GM12878 (cell line): Measurements from ENCODE around the gene MRPL41. TPM values are rescaled to one million over a fixed set of nuclear protein-coding genes. Genes with fewer than 3 reads are reported as not detected.

ENCODE experiments used
- ATAC-seq: fragments of 200-7000 bp; cut with Tn5 transposase; 3 replicates; pipeline ENCODE4 v1.9.1; 2020; ENCODE audit warnings: mild to moderate bottlenecking, moderate library complexity
- BruUV-seq: library from RNA; stranded (reverse); fragments of 400-500 nt; replicated peaks from 2 replicates; lab custom pipeline; 2021; lab: Mats Ljungman, UMichigan
- CTCF ChIA-PET: fragments of 300-600 bp; sonication (Branson Sonifier 250); formaldehyde crosslinking; extraction: SDS; loops from one replicate; lab custom pipeline; 2021; ENCODE audit warnings: inconsistent platforms; lab: Yijun Ruan, JAX
- POLR2A ChIA-PET: fragments of 350-600 bp; formaldehyde crosslinking; extraction: SDS; loops from one replicate; lab custom pipeline; 2021; ENCODE audit warnings: inconsistent platforms; lab: Charles Lee
- RAD21 ChIA-PET: fragments of 300-600 bp; sonication (Branson Sonifier 250); formaldehyde crosslinking; loops from one replicate; lab custom pipeline; 2023; ENCODE audit warnings: antibody characterized with exemption; ENCODE audit not compliant: unreplicated experiment; lab: Charles Lee
- SMC1A ChIA-PET: fragments of 300-600 bp; sonication (Branson Sonifier 250); formaldehyde crosslinking; loops from one replicate; lab custom pipeline; 2023; ENCODE audit not compliant: unreplicated experiment, uncharacterized antibody; lab: Charles Lee
- DNase-seq: peaks from one replicate; pipeline ENCODE4 v3.0.0-alpha.2; 2011; ENCODE audit warnings: low read depth, low spot score
- FAIRE-seq: peaks from 3 replicates; lab custom pipeline; 2011; peaks lifted over from hg19 to GRCh38; lab: Jason Lieb, UNC
- H2AFZ ChIP-seq: 2 replicates; pipeline ENCODE4 v1.6.0; 2011; ENCODE audit warnings: low read depth, low read length, control low read depth; ENCODE audit not compliant: control insufficient read depth
- H3K27ac ChIP-seq: 2 replicates; pipeline ENCODE4 v1.5.1; 2011; ENCODE audit warnings: control low read depth; ENCODE audit not compliant: control insufficient read depth, insufficient read depth
- H3K27me3 ChIP-seq, 2 experiments: replicated peaks in 1 of 2; 2 replicates each; pipeline versions ENCODE4 v1.6.0 to v1.6.1; 2011; ENCODE audit warnings: low read length in 1 of 2; ENCODE audit not compliant: control insufficient read depth in 2 of 2, insufficient read depth in 2 of 2
- H3K36me3 ChIP-seq, 2 experiments: 2 replicates each; pipeline ENCODE4 v1.5.1; 2011; ENCODE audit warnings: low read length in 1 of 2; ENCODE audit not compliant: control insufficient read depth in 2 of 2, insufficient read depth in 2 of 2
- H3K4me1 ChIP-seq: 2 replicates; pipeline ENCODE4 v1.6.1; 2011; ENCODE audit warnings: mild to moderate bottlenecking, low read length, moderate library complexity, mixed read lengths; ENCODE audit not compliant: control insufficient read depth, insufficient read depth
- H3K4me2 ChIP-seq: 2 replicates; pipeline ENCODE4 v1.6.0; 2011; ENCODE audit warnings: control low read depth; ENCODE audit not compliant: control insufficient read depth, insufficient read depth
- H3K4me3 ChIP-seq: fragments of 200-600 bp; sonication (generic); 2 replicates; pipeline ENCODE4 v1.5.1; 2016
- H3K79me2 ChIP-seq: 2 replicates; pipeline ENCODE4 v1.6.0; 2011; ENCODE audit warnings: low read length; ENCODE audit not compliant: control insufficient read depth, insufficient read depth
- H3K9ac ChIP-seq: 2 replicates; pipeline ENCODE4 v1.8.0; 2011; ENCODE audit warnings: low read length, control low read depth, mixed read lengths; ENCODE audit not compliant: control insufficient read depth, insufficient read depth
- H3K9me3 ChIP-seq: replicated peaks from 3 replicates; pipeline ENCODE4 v1.5.1; 2011; ENCODE audit warnings: mild to moderate bottlenecking, low read length; ENCODE audit not compliant: control insufficient read depth, insufficient read depth
- H4K20me1 ChIP-seq: 2 replicates; pipeline ENCODE4 v1.6.0; 2011; ENCODE audit not compliant: control insufficient read depth, insufficient read depth
- BACH1 ChIP-seq: fragments of 450-650 bp; IDR thresholded peaks from 2 replicates; pipeline ENCODE4 v1.6.1; 2017; ENCODE audit warnings: mild to moderate bottlenecking, borderline replicate concordance
- CBX5 ChIP-seq: sonication (generic); IDR thresholded peaks from 2 replicates; pipeline ENCODE4 v1.6.1; 2016; ENCODE audit warnings: low read depth, moderate library complexity, mild to moderate bottlenecking, inconsistent platforms
- CREB1 ChIP-seq: IDR thresholded peaks from 2 replicates; pipeline ENCODE4 v1.6.1; 2012; ENCODE audit warnings: low read depth, mild to moderate bottlenecking, inconsistent platforms
- DPF2 ChIP-seq: fragments of 450-650 bp; IDR thresholded peaks from 2 replicates; pipeline ENCODE4 v1.6.1; 2017; ENCODE audit warnings: mild to moderate bottlenecking
- E2F4 ChIP-seq: IDR thresholded peaks from 2 replicates; pipeline ENCODE4 v1.6.1; 2012; ENCODE audit warnings: low read depth, low read length, improper control_type of control experiment
- FOXM1 ChIP-seq: IDR thresholded peaks from 2 replicates; pipeline ENCODE4 v1.6.1; 2012; ENCODE audit warnings: low read depth, mild to moderate bottlenecking, inconsistent platforms, low read length, moderate library complexity
- KDM1A ChIP-seq: fragments of 200-600 bp; sonication (generic); IDR thresholded peaks from 2 replicates; pipeline ENCODE4 v1.6.1; 2016; ENCODE audit warnings: borderline replicate concordance
- KLF5 ChIP-seq: fragments of 450-650 bp; IDR thresholded peaks from 2 replicates; pipeline ENCODE4 v1.6.1; 2014; ENCODE audit warnings: mild to moderate bottlenecking; ENCODE audit not compliant: partially characterized antibody
- NR2C2 ChIP-seq: IDR thresholded peaks from 2 replicates; pipeline ENCODE4 v1.6.1; 2011; ENCODE audit warnings: borderline replicate concordance, low read depth; ENCODE audit not compliant: control insufficient read depth, insufficient read length
- PBX3 ChIP-seq: IDR thresholded peaks from 2 replicates; pipeline ENCODE4 v1.6.1; 2011; ENCODE audit warnings: mild to moderate bottlenecking, low read depth, low read length, moderate library complexity; ENCODE audit not compliant: insufficient replicate concordance
- RELA ChIP-seq: fragments of 450-650 bp; IDR thresholded peaks from 2 replicates; pipeline ENCODE4 v1.8.0; 2014; ENCODE audit warnings: borderline replicate concordance; ENCODE audit not compliant: partially characterized antibody
- SKIL ChIP-seq: fragments of 450-650 bp; IDR thresholded peaks from 2 replicates; pipeline ENCODE4 v1.6.1; 2017; ENCODE audit warnings: mild to moderate bottlenecking, low read depth, inconsistent platforms; ENCODE audit not compliant: poor library complexity, severe bottlenecking
- TCF12 ChIP-seq: IDR thresholded peaks from 2 replicates; pipeline ENCODE4 v1.6.1; 2011; ENCODE audit warnings: low read depth, mild to moderate bottlenecking, low read length
- TCF3 ChIP-seq: IDR thresholded peaks from 2 replicates; pipeline ENCODE4 v1.6.1; 2012; ENCODE audit warnings: low read depth, mild to moderate bottlenecking, low read length, borderline replicate concordance; ENCODE audit not compliant: insufficient read depth
- TCF7 ChIP-seq: IDR thresholded peaks from 2 replicates; pipeline ENCODE4 v1.6.1; 2014; ENCODE audit warnings: antibody characterized with exemption, borderline replicate concordance
- WGBS: methylation state at CpG from one replicate; pipeline ENCODE4 v1.1.6; 2016; ENCODE audit warnings: low lambda C conversion rate; ENCODE audit not compliant: insufficient replicate concordance, insufficient coverage; ENCODE audit errors: missing lambda C conversion rate; 5-methylcytosine and 5-hydroxymethylcytosine counted together
- in situ Hi-C: fragments of 300-500 bp; cut with MboI; formaldehyde crosslinking; loops from 9 replicates; pipeline ENCODE4 v1.14.3; 2018; ENCODE audit warnings: mixed read lengths
- intact Hi-C: fragments of 100-400 bp; cut with micrococcal nuclease; formaldehyde crosslinking; loops from one replicate; pipeline ENCODE4 v1.14.2; 2022; ENCODE audit not compliant: unreplicated experiment
- polyA plus RNA-seq, 11 experiments: library from polyadenylated mRNA; depleted of rRNA in 4 of 11; unstranded in 6 of 11; stranded (reverse) in 5 of 11; fragments of >200 nt; fragmentation: Nextera tagmentation in 4 of 11; fragmentation: Illumina TruSeq in 1 of 11; extraction: Ambion mirVana in 4 of 11; extraction: Trizol in 1 of 11; gene quantifications; 1 replicate in 1 of 11; 2 replicates in 10 of 11; pipeline versions ENCODE4 v1.2.1 to v1.2.3, GENCODE V29; 2011 to 2016; ENCODE audit warnings: inconsistent platforms in 2 of 11, missing spikeins in 2 of 11, low read depth in 1 of 11
- total RNA-seq, 4 experiments: library from RNA; depleted of rRNA in 3 of 4; stranded (reverse); fragments of >200 nt in 3 of 4; fragmentation: Illumina TruSeq in 1 of 4; extraction: Trizol in 1 of 4; gene quantifications; 2 replicates each; pipeline versions ENCODE4 v1.2.1 to v1.2.3, GENCODE V29; 2013 to 2021

Gene MRPL41
- total and polyA plus RNA-seq, 10 of the 15 experiments (the other 5 are each of a cell fraction or from before 2014, with no cell fraction given): 1.3 to 116 (median 40.1) TPM

GRCh38 chr9:137506702-137507171, 44.9 kb upstream of the MRPL41 start:
- Histone ChIP-seq H3K9ac (no peak overlapping the region), H3K36me3 (no peaks in the 10 kb centered on the region)
- TF ChIP-seq TCF12: no peak
- no peak for TF ChIP-seq BACH1
- no peak for TF ChIP-seq E2F4
- no peak for TF ChIP-seq DPF2
- TF ChIP-seq FOXM1: no peak
- no peak for TF ChIP-seq KLF5
- TF ChIP-seq RELA: no peak
- no peak for TF ChIP-seq NR2C2
- no peak for TF ChIP-seq CREB1
- no peak for TF ChIP-seq TCF3
- TF ChIP-seq CBX5: no peak
- TF ChIP-seq TCF7: no peak
- TF ChIP-seq SKIL: no peak
- no peak for TF ChIP-seq PBX3
- no peak for TF ChIP-seq KDM1A
- TF ChIP-seq, all 136 proteins: peak for 0
- no peaks in the 10 kb centered on the region; a peak in 1 of 4 replicates for H3K27me3 ChIP-seq
- H3K79me2 ChIP-seq: no peaks in the 10 kb centered on the region
- SMC1A ChIA-PET: no interaction called here
- H3K27ac ChIP-seq: no peak overlapping the region
- H3K4me3 ChIP-seq: no peak overlapping the region
- no peak overlapping the region for H3K4me2 ChIP-seq
- POLR2A ChIA-PET: interaction anchor here (0.6 kb wide), 1 partner anchor 93 kb away, joined by 5 read pairs; no protein-coding TSS in a partner anchor
- intact Hi-C loops: no loop called here
- DNase-seq: no peak
- no peak for FAIRE-seq
- in situ Hi-C loops: no loop called here
- no TSS peak for BruUV-seq
- H4K20me1 ChIP-seq: no peaks in the 10 kb centered on the region
- H3K4me1 ChIP-seq: no peaks in the 10 kb centered on the region
- WGBS: 81% methylated on average over 26 of the region's 26 CpGs
- no peak for ATAC-seq
- CTCF ChIA-PET: no interaction called here
- H2AFZ ChIP-seq: no peak overlapping the region
- H3K9me3 ChIP-seq: no peaks in the 10 kb centered on the region; the same call in 2 of the 3 replicates
- RAD21 ChIA-PET: no interaction called here
